ENCODE measurements around the gene CDK14. TPM values are rescaled to one million over a fixed set of nuclear protein-coding genes. Genes with fewer than 3 reads are reported as not detected.

CDK14 gene
- total and polyA plus RNA-seq, 2 donors (not counting 3 experiments of a cell fraction or from before 2014, with no cell fraction given): 5.5 to 34.2 TPM

GRCh38 chr7:90688810-90689209 is 92.7 kb downstream of the CDK14 start:
- H3K79me2 ChIP-seq (ENCODE audit: control insufficient read depth, insufficient read depth, low read length): peaks cover 9% of the 10 kb centered on the region
- H3K4me1 ChIP-seq (ENCODE audit: control insufficient read depth, extremely low read depth, insufficient read depth, low read length): peaks cover 8% of the 10 kb centered on the region
- H3K9me3 ChIP-seq (replicated peaks; ENCODE audit: control insufficient read depth, insufficient read depth, low read length): no peaks in the 10 kb centered on the region
- no peaks in the 10 kb centered on the region for H4K20me1 ChIP-seq (replicated peaks; ENCODE audit: control insufficient read depth, extremely low read depth, insufficient read depth, low read length)
- no peaks in the 10 kb centered on the region for H3K9me1 ChIP-seq (replicated peaks; ENCODE audit: control insufficient read depth, extremely low read depth, insufficient read depth, low read length)
- no peak overlapping the region for H3K4me2 ChIP-seq (ENCODE audit: insufficient read depth, low read length)
- FAIRE-seq (no peak), DNase-seq (ENCODE audit: low read depth, low spot score) (no peak)
- no peak overlapping the region for H2AFZ ChIP-seq (ENCODE audit: low read depth, low read length)
- BruUV-seq (replicated peaks): no TSS peak
- intact Hi-C loops (cut with micrococcal nuclease) (no loop called here), dilution Hi-C loops (cut with MboI; ENCODE audit: extremely low pct_ligation_motif_present, low sequenced_read_pairs) (no loop called here)
- no peak overlapping the region for H3K9ac ChIP-seq (replicated peaks; ENCODE audit: extremely low read depth, insufficient read depth, low read length)
- H3K27ac ChIP-seq (ENCODE audit: insufficient read depth, low read depth, low read length): no peak overlapping the region
- ChIA-PET CTCF (interaction anchor here (0.8 to 1.0 kb wide), 2 partner anchors 21 to 233 kb away, joined by 3 read pairs; no protein-coding TSS in a partner anchor), POLR2A (no interaction called here)
- no peaks in the 10 kb centered on the region for H3K27me3 ChIP-seq (ENCODE audit: control insufficient read depth in 2 of 2, insufficient read depth in 2 of 2, low read length in 2 of 2)
- no peaks in the 10 kb centered on the region for H3K36me3 ChIP-seq (ENCODE audit: control insufficient read depth in 2 of 2, extremely low read depth in 1 of 2, insufficient read depth in 2 of 2, low read length in 2 of 2)
- no peak overlapping the region for H3K4me3 ChIP-seq (replicated peaks in 1 of 3; ENCODE audit: insufficient read depth in 1 of 3, low read depth in 1 of 3, low read length in 3 of 3)
- no peak for TF ChIP-seq EZH2 (IDR thresholded peaks at IDR 0.05; ENCODE audit: borderline replicate concordance, low read depth, low read length, severe bottlenecking)

DNA sequence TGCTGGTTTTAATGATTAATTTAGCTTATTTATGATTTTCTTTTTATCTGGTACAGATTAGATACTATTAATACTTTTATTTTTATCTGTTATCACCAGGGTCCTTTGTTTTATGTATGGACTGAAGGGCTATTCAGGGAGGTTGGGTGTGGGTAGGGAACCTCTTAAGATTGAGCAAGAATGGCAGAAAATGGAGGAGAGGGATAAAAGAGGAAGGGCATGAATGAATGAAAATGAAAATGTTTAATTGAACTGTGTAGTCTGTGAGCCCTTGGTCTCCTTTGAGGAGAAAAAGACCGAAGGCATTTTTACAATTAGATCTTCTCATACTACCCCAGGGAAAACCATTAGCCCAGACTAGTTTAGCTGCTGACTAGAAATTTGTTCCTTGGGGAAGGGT is 93.1 kb downstream of the CDK14 start:
- H3K27me3 ChIP-seq (ENCODE audit: control insufficient read depth in 2 of 2, insufficient read depth in 2 of 2, low read length in 2 of 2): no peaks in the 10 kb centered on the region
- no peak overlapping the region for H3K9ac ChIP-seq (replicated peaks; ENCODE audit: extremely low read depth, insufficient read depth, low read length)
- TF ChIP-seq JUN (IDR thresholded peaks at IDR 0.05; ENCODE audit: borderline replicate concordance, insufficient read depth, insufficient read length, low read depth) (no peak), FOS (IDR thresholded peaks at IDR 0.05; ENCODE audit: borderline replicate concordance, insufficient read depth, low read length) (no peak), EZH2 (IDR thresholded peaks at IDR 0.05; ENCODE audit: borderline replicate concordance, low read depth, low read length, severe bottlenecking) (no peak), POLR2AphosphoS5 (IDR thresholded peaks at IDR 0.05; ENCODE audit: insufficient read depth, low read depth, low read length) (no peak), GATA2 (IDR thresholded peaks at IDR 0.05; ENCODE audit: insufficient read depth, insufficient read length, low read depth, low read length) (no peak), POLR2A (IDR thresholded peaks at IDR 0.05; ENCODE audit: low read depth, low read length) (no peak), MAX (IDR thresholded peaks at IDR 0.05; ENCODE audit: insufficient read depth, insufficient read length) (no peak), MYC (IDR thresholded peaks at IDR 0.05; ENCODE audit: low read depth, low read length) (no peak)
- TF ChIP-seq, protein P1, sequence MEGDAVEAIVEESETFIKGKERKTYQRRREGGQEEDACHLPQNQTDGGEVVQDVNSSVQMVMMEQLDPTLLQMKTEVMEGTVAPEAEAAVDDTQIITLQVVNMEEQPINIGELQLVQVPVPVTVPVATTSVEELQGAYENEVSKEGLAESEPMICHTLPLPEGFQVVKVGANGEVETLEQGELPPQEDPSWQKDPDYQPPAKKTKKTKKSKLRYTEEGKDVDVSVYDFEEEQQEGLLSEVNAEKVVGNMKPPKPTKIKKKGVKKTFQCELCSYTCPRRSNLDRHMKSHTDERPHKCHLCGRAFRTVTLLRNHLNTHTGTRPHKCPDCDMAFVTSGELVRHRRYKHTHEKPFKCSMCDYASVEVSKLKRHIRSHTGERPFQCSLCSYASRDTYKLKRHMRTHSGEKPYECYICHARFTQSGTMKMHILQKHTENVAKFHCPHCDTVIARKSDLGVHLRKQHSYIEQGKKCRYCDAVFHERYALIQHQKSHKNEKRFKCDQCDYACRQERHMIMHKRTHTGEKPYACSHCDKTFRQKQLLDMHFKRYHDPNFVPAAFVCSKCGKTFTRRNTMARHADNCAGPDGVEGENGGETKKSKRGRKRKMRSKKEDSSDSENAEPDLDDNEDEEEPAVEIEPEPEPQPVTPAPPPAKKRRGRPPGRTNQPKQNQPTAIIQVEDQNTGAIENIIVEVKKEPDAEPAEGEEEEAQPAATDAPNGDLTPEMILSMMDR (IDR thresholded peaks at IDR 0.05; ENCODE audit: extremely low read depth in 1 of 2, insufficient read depth in 1 of 2, low read depth in 1 of 2, low read length in 2 of 2): no peak
- no peak overlapping the region for H3K4me2 ChIP-seq (ENCODE audit: insufficient read depth, low read length)
- H3K9me3 ChIP-seq (replicated peaks; ENCODE audit: control insufficient read depth, insufficient read depth, low read length): no peaks in the 10 kb centered on the region
- H3K4me1 ChIP-seq (ENCODE audit: control insufficient read depth, extremely low read depth, insufficient read depth, low read length): peaks cover 8% of the 10 kb centered on the region
- no peaks in the 10 kb centered on the region for H3K9me1 ChIP-seq (replicated peaks; ENCODE audit: control insufficient read depth, extremely low read depth, insufficient read depth, low read length)
- no peak overlapping the region for H3K27ac ChIP-seq (ENCODE audit: insufficient read depth, low read depth, low read length)
- H2AFZ ChIP-seq (ENCODE audit: low read depth, low read length): no peak overlapping the region
- H3K36me3 ChIP-seq (ENCODE audit: control insufficient read depth in 2 of 2, extremely low read depth in 1 of 2, insufficient read depth in 2 of 2, low read length in 2 of 2): no peaks in the 10 kb centered on the region
- BruUV-seq (replicated peaks): no TSS peak
- H3K4me3 ChIP-seq (replicated peaks in 1 of 3; ENCODE audit: insufficient read depth in 1 of 3, low read depth in 1 of 3, low read length in 3 of 3): no peak overlapping the region
- H4K20me1 ChIP-seq (replicated peaks; ENCODE audit: control insufficient read depth, extremely low read depth, insufficient read depth, low read length): no peaks in the 10 kb centered on the region
- intact Hi-C loops (cut with micrococcal nuclease) (no loop called here), dilution Hi-C loops (cut with MboI; ENCODE audit: extremely low pct_ligation_motif_present, low sequenced_read_pairs) (no loop called here)
- ChIA-PET POLR2A (no interaction called here), CTCF (interaction anchor here (0.8 to 1.0 kb wide), 2 partner anchors 20 to 234 kb away, joined by 3 read pairs; no protein-coding TSS in a partner anchor)
- DNase-seq (ENCODE audit: low read depth, low spot score) (no peak), FAIRE-seq (no peak)
- H3K79me2 ChIP-seq (ENCODE audit: control insufficient read depth, insufficient read depth, low read length): peaks cover 9% of the 10 kb centered on the region
